Stomach (tissue), 4 donors: ENCODE measurements around the gene GABRG3.

ENCODE experiments used
- EP300 ChIP-seq: sonication (generic); formaldehyde crosslinking; IDR thresholded peaks from one replicate; pipeline ENCODE4 v1.6.1; 2017; ENCODE audit warnings: antibody characterized with exemption
- POLR2A ChIP-seq, 4 donors: fragments of 450-650 bp; IDR thresholded peaks; one replicate each; pipeline ENCODE4 v1.6.1; 2016; ENCODE audit warnings: antibody characterized with exemption in 4 of 4, control low read depth in 2 of 4, mild to moderate bottlenecking in 1 of 4, moderate library complexity in 1 of 4
- POLR2AphosphoS5 ChIP-seq, 3 donors: sonication (generic); formaldehyde crosslinking; IDR thresholded peaks; one replicate each; pipeline ENCODE4 v1.6.1; 2016; ENCODE audit warnings: antibody characterized with exemption in 3 of 3
- TF ChIP-seq, protein P1 (sequence below), 7 experiments: fragments of 450-650 bp in 4 of 7; fragments of 200-600 bp in 3 of 7; sonication (generic) in 3 of 7; IDR thresholded peaks; one replicate each; pipeline ENCODE4 v1.5.1; 2016 to 2019; ENCODE audit warnings: antibody characterized with exemption in 7 of 7, control low read depth in 2 of 7, mild to moderate bottlenecking in 1 of 7

DNA sequence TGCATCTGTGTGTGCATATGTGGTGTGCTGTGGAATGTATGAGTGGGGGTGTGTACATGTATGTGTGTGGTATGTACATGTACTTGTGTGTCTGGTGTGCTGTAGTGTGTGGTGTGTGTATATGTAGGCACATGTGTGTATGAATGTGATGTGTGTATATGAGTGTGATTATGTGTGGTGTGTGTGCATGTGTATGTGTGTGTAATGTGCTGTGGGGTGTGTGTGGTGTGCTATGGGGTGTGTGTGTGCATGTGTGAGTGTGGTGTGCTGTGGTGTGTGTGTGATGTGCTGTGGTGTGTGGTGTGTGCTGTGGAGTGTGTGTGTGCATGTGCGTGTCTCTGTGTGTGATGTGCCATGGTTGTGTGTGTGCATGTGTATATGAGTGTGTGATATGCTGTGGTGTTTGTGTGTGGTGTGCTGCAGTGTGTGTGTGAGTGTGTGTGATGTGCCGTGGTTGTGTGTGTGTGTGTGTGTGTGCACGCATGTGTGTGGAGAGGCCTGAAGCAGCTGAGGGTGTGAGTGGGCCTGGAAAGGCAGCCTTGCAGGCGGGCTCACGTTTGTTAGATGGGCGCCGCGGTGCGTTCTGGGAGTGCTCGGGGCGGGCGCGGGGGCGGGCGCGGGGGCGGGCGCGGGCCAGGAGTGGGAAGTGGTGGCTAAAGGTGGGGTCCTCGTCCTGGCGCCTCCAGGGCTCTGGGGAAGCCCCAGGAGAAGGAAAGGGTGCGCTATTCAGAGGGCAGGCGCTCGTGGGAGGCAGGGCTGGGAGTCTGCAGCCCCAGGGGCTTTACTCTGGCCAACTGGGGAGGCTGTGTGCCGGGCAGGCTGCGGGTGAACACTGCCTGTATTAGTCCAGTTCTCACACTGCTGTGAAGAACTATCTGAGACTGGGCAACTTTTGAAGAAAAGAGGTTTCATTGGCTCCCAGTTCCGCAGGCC is 116.9 kb downstream of the GABRG3 start:
- TF ChIP-seq, protein P1, sequence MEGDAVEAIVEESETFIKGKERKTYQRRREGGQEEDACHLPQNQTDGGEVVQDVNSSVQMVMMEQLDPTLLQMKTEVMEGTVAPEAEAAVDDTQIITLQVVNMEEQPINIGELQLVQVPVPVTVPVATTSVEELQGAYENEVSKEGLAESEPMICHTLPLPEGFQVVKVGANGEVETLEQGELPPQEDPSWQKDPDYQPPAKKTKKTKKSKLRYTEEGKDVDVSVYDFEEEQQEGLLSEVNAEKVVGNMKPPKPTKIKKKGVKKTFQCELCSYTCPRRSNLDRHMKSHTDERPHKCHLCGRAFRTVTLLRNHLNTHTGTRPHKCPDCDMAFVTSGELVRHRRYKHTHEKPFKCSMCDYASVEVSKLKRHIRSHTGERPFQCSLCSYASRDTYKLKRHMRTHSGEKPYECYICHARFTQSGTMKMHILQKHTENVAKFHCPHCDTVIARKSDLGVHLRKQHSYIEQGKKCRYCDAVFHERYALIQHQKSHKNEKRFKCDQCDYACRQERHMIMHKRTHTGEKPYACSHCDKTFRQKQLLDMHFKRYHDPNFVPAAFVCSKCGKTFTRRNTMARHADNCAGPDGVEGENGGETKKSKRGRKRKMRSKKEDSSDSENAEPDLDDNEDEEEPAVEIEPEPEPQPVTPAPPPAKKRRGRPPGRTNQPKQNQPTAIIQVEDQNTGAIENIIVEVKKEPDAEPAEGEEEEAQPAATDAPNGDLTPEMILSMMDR (IDR thresholded peaks at IDR 0.05) = no peak
- TF ChIP-seq EP300 = no peak
- TF ChIP-seq POLR2A (IDR thresholded peaks at IDR 0.05) = no peak
- TF ChIP-seq POLR2AphosphoS5 (IDR thresholded peaks at IDR 0.05) = no peak
